Embryonic facial prominence (tissue), 1 donor: Measurements from ENCODE around the gene SLC13A2.

Experiments used
- DNase-seq: peaks from one replicate; pipeline ENCODE4 v3.0.0-alpha.2; 2016; ENCODE audit errors: extremely low spot score

The SLC13A2 gene

GRCh38 chr17:28470266-28470913, 3.1 kb upstream of the SLC13A2 start:
- DNase-seq: no peak

- no peak for DNase-seq
Observed at GRCh38 chr17:28470914-28471366, 2.5 kb upstream of the SLC13A2 start.

DNA sequence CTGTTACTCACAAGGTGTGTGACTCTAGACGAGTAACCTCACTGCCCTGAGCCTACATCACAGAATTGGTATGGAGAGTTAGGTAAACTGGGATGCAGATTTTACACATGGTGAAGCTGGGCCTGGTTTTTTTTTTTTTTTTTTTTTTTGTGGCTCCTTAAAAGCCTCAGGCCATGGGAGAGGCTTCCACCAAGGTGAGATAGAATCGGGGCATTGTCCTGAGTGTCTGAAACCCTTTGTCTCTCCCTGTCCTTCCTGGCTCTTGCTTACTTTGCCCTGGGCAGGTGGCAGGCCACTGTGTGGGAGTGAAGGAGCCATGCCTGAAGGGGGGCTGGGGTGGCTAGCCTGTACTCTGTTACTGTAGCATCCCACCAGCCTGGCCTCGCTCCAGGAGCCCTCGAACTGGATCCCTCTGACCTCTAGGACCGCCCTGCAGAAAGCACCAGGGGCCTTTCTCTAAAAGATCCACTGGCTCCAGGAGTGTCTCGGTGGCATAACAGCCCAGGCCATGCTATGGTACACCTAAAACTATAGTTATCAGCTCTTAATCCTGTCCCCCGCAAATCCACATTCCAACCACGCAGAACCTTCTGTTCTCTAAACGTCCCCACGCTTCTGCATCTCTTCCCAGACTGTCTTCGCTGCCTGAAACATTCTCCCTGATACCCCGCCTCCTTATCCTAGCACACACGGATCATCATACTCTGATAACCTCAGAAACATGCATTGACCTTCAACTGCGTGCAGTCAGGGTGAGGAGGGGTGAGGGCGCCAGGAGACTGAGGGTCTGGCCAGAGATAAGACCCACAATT, 1.7 kb upstream of the SLC13A2 start:
- DNase-seq: no peak

DNA sequence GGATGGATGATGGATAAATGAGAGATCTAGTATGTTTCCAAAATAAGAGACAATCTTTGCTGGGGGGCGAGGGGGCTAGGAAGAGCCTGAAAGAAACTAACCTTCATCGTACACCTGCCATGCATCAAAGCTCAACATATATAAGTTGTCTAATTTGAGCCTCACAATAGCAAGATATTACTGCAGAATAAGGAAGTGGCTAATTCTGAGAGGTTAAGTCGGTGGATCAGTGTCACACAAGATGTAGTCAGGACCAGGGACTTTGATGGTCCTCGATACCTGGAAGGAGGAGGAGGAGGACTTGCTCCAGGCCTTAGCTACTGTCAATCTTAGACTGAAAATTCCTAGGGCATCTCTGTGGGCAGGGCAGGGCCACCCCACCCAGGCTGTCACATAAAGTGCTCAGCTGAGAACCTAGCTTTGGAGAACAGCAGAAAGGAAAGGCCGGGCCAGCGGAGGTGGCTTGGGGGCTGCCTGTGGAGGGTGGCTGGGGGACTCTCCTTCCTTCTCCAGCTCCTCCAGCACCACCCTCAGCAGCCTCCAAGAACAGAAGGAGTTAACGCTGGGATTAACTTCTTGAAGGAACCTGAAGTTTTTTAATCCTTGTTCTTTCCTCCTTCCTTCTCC, 460 bp upstream of the SLC13A2 start:
- no peak for DNase-seq

DNA sequence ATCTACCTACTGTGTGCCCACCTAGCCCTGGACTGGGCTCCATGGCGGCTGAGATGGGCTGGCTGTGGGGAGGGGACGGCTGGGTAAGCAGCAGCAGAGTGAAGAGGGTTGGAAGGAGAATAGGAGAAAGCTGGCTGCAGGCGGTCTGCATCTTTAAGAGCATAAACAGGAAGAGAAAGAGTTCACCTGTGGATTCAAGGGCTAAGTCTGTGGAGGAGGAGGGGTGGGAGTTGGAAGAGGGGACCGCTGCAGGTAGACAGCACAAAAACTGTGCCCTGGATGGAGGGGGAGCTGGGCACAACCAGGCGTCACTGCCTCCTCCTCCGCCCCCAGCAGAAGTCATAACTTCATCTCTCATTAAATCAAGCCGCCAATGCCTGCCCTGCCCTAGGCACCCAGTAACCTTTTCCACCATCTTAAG, 677 bp downstream of the SLC13A2 start:
- DNase-seq: no peak

DNA sequence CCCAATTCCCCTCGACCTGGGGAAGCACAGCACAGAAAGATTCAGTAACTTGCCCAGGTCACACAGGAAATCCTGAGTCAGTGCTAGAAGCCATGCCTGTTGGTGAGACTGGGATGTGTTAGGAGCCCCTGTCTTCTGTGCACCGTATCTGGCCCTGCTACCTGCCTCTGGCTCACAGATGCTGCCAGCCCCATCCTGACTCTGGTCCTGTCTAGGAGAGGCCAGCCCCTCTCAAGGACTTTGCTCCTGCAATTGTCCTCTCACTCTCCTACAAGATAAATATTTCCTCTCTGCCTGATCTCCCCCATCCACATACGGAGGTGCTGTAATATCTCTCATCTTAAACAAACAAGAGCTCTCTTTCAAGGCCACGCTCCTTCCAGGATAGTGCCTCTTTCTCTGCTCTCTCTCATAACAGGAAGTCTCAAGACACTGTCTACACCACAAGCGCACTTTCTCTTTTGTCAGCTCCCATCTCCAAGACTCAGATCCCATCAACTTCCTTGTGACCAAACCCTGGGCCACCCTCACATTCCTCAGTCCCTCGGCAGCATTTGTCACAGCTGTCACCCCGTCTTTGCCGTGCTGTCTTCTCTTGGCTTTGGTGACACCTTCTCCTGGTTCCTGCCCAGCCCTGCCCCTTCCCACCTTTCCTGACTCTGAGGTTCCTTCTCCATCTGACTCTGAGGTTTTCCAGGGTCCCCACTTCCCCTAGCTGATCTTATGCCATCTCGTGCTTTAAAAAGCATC, 1.9 kb downstream of the SLC13A2 start:
- DNase-seq: no peak

DNA sequence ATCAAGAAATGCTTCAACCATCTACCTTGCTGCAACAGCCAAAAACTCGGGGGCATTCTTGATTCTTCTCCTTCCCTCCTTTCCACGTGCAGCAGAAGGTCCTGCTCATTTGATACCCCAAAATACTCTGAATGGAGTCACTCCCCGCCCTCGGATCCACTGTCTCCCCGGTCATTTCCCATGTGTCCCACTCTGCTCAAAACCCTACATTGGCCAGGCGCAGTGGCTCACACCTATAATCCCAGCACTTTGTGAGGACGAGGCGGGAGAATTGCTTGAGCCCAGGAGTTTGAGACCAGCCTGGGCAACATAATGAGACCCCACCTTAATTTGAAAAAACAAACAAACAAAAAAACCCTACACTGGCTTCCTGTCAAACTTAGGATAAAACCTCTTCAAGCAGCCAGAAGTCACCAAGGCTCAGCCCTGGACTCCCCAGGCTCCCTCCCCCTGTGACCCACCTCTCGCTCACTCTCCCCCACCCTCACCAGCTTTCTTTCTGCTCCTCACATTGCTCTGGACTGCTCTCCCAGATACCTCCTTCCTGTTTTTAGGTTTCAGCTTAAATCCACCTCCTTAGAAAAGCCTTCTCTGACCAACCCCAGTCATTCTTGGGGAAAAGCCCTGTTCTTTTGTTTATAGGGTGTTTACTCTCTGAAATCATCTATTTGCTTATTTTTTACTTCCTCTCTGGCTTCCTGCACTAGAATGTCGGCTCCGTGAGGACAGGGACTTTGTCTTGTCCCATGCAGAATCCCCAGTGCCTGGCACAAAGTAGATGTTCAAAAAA, 2.8 kb downstream of the SLC13A2 start:
- no peak for DNase-seq

DNA sequence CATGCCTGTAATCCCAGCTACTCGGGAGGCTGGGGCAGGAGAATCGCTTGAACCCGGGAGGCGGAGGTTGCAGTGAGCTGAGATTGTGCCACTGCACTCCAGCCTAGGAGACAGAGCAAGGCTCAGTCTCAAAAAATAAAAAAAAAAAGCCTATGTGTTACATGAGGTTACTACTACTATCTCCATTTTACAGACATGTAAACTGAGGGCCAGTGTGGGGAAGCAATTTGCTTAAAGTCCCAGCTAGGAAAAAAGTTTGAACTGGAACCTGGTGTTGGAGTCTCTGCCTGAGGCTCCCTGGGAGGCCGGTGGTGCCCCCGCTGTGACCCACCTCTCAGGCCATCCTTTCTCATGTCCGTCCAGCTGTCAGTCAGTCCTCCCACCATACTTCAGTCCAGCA, 4.5 kb downstream of the SLC13A2 start:
- DNase-seq: no peak

GRCh38 chr17:28478712-28479615, 5.5 kb downstream of the SLC13A2 start:
- no peak for DNase-seq

GRCh38 chr17:28480278-28480677, 6.8 kb downstream of the SLC13A2 start:
- no peak for DNase-seq

GRCh38 chr17:28480799-28481571, 7.5 kb downstream of the SLC13A2 start:
- no peak for DNase-seq

DNA sequence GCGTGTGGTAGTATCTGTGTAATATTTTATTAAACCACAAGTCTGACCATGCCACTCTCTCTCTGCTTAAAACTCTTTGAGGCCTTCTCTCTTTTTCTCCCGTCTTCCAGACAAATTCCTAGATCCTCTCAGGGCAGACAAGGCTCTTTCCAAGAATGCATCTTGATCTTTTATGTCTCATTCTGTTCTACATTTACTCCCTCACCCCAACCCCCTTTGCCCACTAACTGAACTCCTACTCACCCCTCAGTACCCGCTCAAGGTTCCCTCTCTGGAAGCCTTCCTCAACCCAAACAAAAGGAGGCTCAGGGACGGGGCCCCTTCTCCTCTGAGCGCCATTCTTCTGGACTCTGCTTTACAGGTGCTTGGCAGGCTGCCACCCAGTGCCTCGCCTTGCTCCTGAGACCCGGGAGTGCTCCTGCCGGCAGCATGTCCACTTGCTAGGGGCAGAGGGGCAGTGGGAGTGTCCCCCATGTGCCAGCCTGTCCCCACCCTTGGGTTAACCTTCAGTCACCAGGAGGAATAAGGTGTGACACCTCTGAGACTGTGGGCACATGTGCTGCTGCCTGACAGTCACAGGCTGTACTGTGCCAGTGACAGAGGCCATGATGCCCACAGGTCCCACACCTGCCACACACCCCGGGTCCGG, 9.2 kb downstream of the SLC13A2 start:
- no peak for DNase-seq

GRCh38 chr17:28484296-28484695, 10.9 kb downstream of the SLC13A2 start:
- DNase-seq: no peak

DNA sequence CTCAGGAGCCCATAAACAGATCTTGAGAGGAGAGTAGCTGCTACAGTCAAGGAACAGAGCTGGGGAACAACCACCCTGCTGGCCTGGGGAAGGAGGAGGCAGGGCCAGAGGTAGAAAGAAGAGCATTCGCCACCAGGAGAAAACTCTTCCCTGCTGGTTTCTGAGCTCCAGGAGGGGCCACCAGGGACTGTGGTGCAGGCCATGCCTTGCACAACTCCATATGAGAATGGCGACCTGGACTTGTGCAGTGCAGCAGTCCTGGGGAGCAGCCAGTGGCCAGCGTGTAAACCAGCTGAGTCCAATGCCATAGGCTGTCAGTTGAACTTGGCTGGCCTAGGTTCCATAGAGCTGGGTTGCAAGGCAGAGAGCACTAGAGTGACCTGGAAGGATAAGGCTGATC, 11.6 kb downstream of the SLC13A2 start:
- DNase-seq: no peak

GRCh38 chr17:28487881-28488532, 14.6 kb downstream of the SLC13A2 start:
- DNase-seq: no peak

DNA sequence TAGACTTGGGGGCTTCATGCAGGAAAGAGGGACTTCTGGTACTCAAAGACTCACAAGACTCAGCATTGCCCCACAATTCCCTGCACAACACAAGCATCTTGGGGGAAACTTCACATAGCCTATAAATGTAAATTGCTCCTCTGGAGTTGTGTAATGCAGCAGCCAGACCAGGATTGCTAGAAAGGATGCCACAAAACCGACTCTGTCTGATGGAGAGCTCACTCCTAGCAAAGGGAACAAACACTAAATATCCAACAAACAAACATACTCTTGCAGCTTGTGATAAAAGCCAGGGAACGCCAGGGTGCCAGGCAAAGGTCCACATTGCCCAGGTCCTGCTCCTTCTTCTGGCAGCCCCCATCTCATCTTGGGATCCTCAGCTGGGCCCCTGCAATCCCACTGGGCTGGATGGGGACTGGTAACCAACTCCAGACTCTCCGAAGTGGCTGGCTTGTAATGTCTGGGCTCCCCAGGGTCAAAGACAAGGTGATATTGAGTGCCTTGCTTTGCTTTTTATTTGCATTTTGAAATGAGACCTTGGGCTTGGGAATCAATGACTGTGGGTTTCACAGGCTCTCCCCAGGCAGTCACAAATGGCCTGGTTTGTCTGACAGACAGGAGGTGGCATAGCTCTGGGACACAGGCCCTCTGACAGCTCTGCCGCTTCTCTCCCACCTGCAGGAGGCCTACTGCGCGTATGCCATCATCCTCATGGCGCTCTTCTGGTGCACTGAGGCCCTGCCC, 15.3 kb downstream of the SLC13A2 start:
- DNase-seq: no peak

- no peak for DNase-seq
Observed at GRCh38 chr17:28491286-28491685, 17.8 kb downstream of the SLC13A2 start.

DNA sequence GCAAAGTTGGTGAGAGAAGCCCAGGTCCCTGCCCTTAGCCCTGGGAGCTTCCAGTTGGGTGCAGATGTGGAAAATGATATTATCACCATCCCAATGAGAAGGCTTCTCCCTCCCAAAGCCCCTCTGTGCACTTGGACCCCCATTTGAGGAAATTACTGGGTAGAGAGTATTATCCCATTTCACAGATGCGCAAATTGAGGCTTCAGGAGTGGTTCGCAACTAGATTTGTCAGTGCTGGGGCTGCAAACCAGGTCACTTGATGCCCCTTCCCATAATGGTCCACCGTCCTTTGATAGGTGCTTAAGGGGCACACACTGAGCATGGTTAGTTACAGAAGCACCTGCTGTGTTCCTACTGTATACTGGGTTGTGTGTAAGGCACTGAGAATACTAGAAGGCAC, 18.4 kb downstream of the SLC13A2 start:
- no peak for DNase-seq
